Suprapubic skin (tissue), 4 donors: Measurements from ENCODE around the gene PTPRN2. TPM values are rescaled to one million over a fixed set of nuclear protein-coding genes. Genes with fewer than 3 reads are reported as not detected.

Source experiments
- DNase-seq, 2 donors: peaks; one replicate each; pipeline ENCODE4 v3.0.0-alpha.2; 2019; ENCODE audit warnings: low spot score in 2 of 2
- H3K27ac ChIP-seq: fragments of 200-600 bp; sonication (generic); one replicate; pipeline ENCODE4 v1.5.1; 2019
- H3K27me3 ChIP-seq: fragments of 200-600 bp; sonication (generic); one replicate; pipeline ENCODE4 v1.5.1; 2019
- H3K36me3 ChIP-seq: fragments of 200-600 bp; sonication (generic); one replicate; pipeline ENCODE4 v1.5.1; 2019
- H3K4me1 ChIP-seq: fragments of 200-600 bp; sonication (generic); one replicate; pipeline ENCODE4 v1.5.1; 2019
- H3K4me3 ChIP-seq: fragments of 200-600 bp; sonication (generic); one replicate; pipeline ENCODE4 v1.5.1; 2019; ENCODE audit warnings: mild to moderate bottlenecking
- H3K9me3 ChIP-seq: fragments of 200-600 bp; sonication (generic); one replicate; pipeline ENCODE4 v1.5.1; 2019
- CTCF ChIP-seq, 2 donors: fragments of 200-600 bp in 1 of 2; fragments of 450-650 bp in 1 of 2; sonication (generic) in 1 of 2; IDR thresholded peaks; one replicate each; pipeline ENCODE4 v1.5.1; 2016 to 2019; ENCODE audit warnings: antibody characterized with exemption in 2 of 2, mild to moderate bottlenecking in 1 of 2, moderate library complexity in 1 of 2
- EP300 ChIP-seq: sonication (generic); formaldehyde crosslinking; IDR thresholded peaks from one replicate; pipeline ENCODE4 v1.6.1; 2017; ENCODE audit warnings: antibody characterized with exemption
- POLR2A ChIP-seq, 2 donors: fragments of 450-650 bp; IDR thresholded peaks; one replicate each; pipeline ENCODE4 v1.6.1; 2017; ENCODE audit warnings: antibody characterized with exemption in 2 of 2, mild to moderate bottlenecking in 2 of 2, moderate library complexity in 2 of 2
- POLR2AphosphoS5 ChIP-seq, 3 donors: sonication (generic); formaldehyde crosslinking; IDR thresholded peaks; one replicate each; pipeline ENCODE4 v1.6.1; 2017; ENCODE audit warnings: antibody characterized with exemption in 3 of 3
- WGBS: methylation state at CpG from one replicate; pipeline ENCODE4 v1.1.5; 2018; 5-methylcytosine and 5-hydroxymethylcytosine counted together
- total RNA-seq, 4 donors: library from RNA; depleted of rRNA; stranded (reverse); fragments of >200 nt; gene quantifications; one replicate each; pipeline ENCODE4 v1.1.0, GENCODE V29; 2016

PTPRN2 gene
- total RNA-seq, 4 donors from 2014 or later = 0.23 to 1.8 (median 1.3) TPM

- H3K4me3 ChIP-seq = no peak overlapping the region
- peaks cover 29% of the 10 kb centered on the region for H3K27me3 ChIP-seq
- H3K4me1 ChIP-seq = peaks cover 5% of the 10 kb centered on the region
- no peaks in the 10 kb centered on the region for H3K9me3 ChIP-seq
- DNase-seq = no peak
- TF ChIP-seq CTCF (IDR thresholded peaks at IDR 0.05) (no peak), EP300 (no peak), POLR2AphosphoS5 (IDR thresholded peaks at IDR 0.05) (no peak), POLR2A (IDR thresholded peaks at IDR 0.05) (no peak)
- H3K27ac ChIP-seq = no peak overlapping the region
- 57% methylated on average over 20 of the region's 21 CpGs for WGBS
- no peaks in the 10 kb centered on the region for H3K36me3 ChIP-seq
Measured at GRCh38 chr7:157990226-157990880, 597.3 kb downstream of the PTPRN2 start.

- WGBS = 80% methylated on average over 11 of the region's 13 CpGs
- H3K4me3 ChIP-seq = no peak overlapping the region
- H3K4me1 ChIP-seq = peaks cover 5% of the 10 kb centered on the region
- H3K27me3 ChIP-seq = peaks cover 29% of the 10 kb centered on the region
- no peaks in the 10 kb centered on the region for H3K9me3 ChIP-seq
- no peaks in the 10 kb centered on the region for H3K36me3 ChIP-seq
- TF ChIP-seq POLR2A (IDR thresholded peaks at IDR 0.05) (no peak), EP300 (no peak), POLR2AphosphoS5 (IDR thresholded peaks at IDR 0.05) (no peak), CTCF (IDR thresholded peaks at IDR 0.05) (no peak)
- no peak overlapping the region for H3K27ac ChIP-seq
- DNase-seq = no peak
Measured at GRCh38 chr7:157989589-157989988, 598.0 kb downstream of the PTPRN2 start.

- no peak for TF ChIP-seq EP300
- TF ChIP-seq POLR2A (IDR thresholded peaks at IDR 0.05) = no peak
- TF ChIP-seq CTCF (IDR thresholded peaks at IDR 0.05) = no peak
- no peak for TF ChIP-seq POLR2AphosphoS5 (IDR thresholded peaks at IDR 0.05)
- WGBS = 66% methylated on average over 10 of the region's 10 CpGs
- peaks cover 25% of the 10 kb centered on the region for H3K27me3 ChIP-seq
- H3K9me3 ChIP-seq = no peaks in the 10 kb centered on the region
- H3K4me3 ChIP-seq = no peak overlapping the region
- H3K4me1 ChIP-seq = peaks cover 5% of the 10 kb centered on the region
- no peaks in the 10 kb centered on the region for H3K36me3 ChIP-seq
- no peak overlapping the region for H3K27ac ChIP-seq
- no peak for DNase-seq
Measured at GRCh38 chr7:157987906-157988305, 599.7 kb downstream of the PTPRN2 start.

GRCh38 chr7:157986051-157986450 is 601.6 kb downstream of the PTPRN2 start:
- H3K27ac ChIP-seq = no peak overlapping the region
- peaks cover 4% of the 10 kb centered on the region for H3K4me1 ChIP-seq
- no peak for TF ChIP-seq CTCF (IDR thresholded peaks at IDR 0.05)
- no peak for TF ChIP-seq POLR2AphosphoS5 (IDR thresholded peaks at IDR 0.05)
- no peak for TF ChIP-seq POLR2A (IDR thresholded peaks at IDR 0.05)
- no peak for TF ChIP-seq EP300
- H3K4me3 ChIP-seq = no peak overlapping the region
- H3K9me3 ChIP-seq = no peaks in the 10 kb centered on the region
- H3K36me3 ChIP-seq = no peaks in the 10 kb centered on the region
- DNase-seq = no peak
- WGBS = 75% methylated on average over 12 of the region's 12 CpGs
- H3K27me3 ChIP-seq = peaks cover 25% of the 10 kb centered on the region

- Histone ChIP-seq H3K9me3 (no peaks in the 10 kb centered on the region), H3K36me3 (no peaks in the 10 kb centered on the region), H3K4me3 (no peak overlapping the region), H3K27ac (no peak overlapping the region), H3K4me1 (no peaks in the 10 kb centered on the region), H3K27me3 (peaks cover 24% of the 10 kb centered on the region)
- WGBS = 82% methylated on average over 15 of the region's 15 CpGs
- DNase-seq = no peak
- TF ChIP-seq POLR2AphosphoS5 (IDR thresholded peaks at IDR 0.05) = no peak
- no peak for TF ChIP-seq POLR2A (IDR thresholded peaks at IDR 0.05)
- TF ChIP-seq EP300 = no peak
- no peak for TF ChIP-seq CTCF (IDR thresholded peaks at IDR 0.05)
Measured at GRCh38 chr7:157985636-157986035, 602.0 kb downstream of the PTPRN2 start.
